LNCAP (cell line): Measurements from ENCODE around the gene CAPN9.

Experiments used
- CTCF ChIP-seq: fragments of 450-650 bp; IDR thresholded peaks from 2 replicates; pipeline ENCODE4 v1.5.1; 2017; ENCODE audit warnings: mild to moderate bottlenecking

Gene CAPN9

GRCh38 chr1:230754796-230755195 is 7.6 kb downstream of the CAPN9 start:
- TF ChIP-seq CTCF = no peak

GRCh38 chr1:230757856-230758708 is 10.9 kb downstream of the CAPN9 start:
- TF ChIP-seq CTCF = no peak

- TF ChIP-seq CTCF = no peak
These were observed 11.7 kb downstream of the CAPN9 start for GRCh38 chr1:230758709-230759368.

- no peak for TF ChIP-seq CTCF
These were observed 12.3 kb downstream of the CAPN9 start for GRCh38 chr1:230759369-230760065.

- TF ChIP-seq CTCF = no peak
These were observed 13.2 kb downstream of the CAPN9 start for GRCh38 chr1:230760360-230760827.

- TF ChIP-seq CTCF = no peak
These were observed 14.4 kb downstream of the CAPN9 start for GRCh38 chr1:230761443-230762167.
